Stomach (tissue), 4 donors: ENCODE measurements around the gene ZNF846.

Source experiments
- POLR2A ChIP-seq, 4 donors: fragments of 450-650 bp; IDR thresholded peaks; one replicate each; pipeline ENCODE4 v1.6.1; 2016; ENCODE audit warnings: antibody characterized with exemption in 4 of 4, control low read depth in 2 of 4, mild to moderate bottlenecking in 1 of 4, moderate library complexity in 1 of 4
- POLR2AphosphoS5 ChIP-seq, 3 donors: sonication (generic); formaldehyde crosslinking; IDR thresholded peaks; one replicate each; pipeline ENCODE4 v1.6.1; 2016; ENCODE audit warnings: antibody characterized with exemption in 3 of 3
- TF ChIP-seq, protein P1 (sequence below), 7 experiments: fragments of 450-650 bp in 4 of 7; fragments of 200-600 bp in 3 of 7; sonication (generic) in 3 of 7; IDR thresholded peaks; one replicate each; pipeline ENCODE4 v1.5.1; 2016 to 2019; ENCODE audit warnings: antibody characterized with exemption in 7 of 7, control low read depth in 2 of 7, mild to moderate bottlenecking in 1 of 7

DNA sequence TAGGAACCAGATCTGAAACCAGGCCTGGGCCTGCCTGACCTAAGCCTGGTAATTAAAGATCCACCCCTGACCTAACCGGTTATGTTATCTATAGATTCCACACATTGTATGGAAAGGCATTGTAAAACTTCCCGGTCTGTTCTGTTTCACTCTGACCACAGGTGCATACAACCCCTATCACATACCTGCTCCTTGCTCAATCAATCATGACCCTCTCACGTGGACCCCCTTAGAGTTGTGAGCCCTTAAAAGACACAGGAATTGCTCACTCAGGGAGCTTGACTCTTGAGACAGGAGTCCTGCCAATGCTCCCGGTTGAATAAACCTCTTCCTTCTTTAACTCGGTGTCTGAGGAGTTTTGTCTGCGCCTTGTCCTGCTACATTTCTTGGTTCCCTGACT is 66.4 kb downstream of the ZNF846 start:
- TF ChIP-seq POLR2AphosphoS5 (IDR thresholded peaks at IDR 0.05) (no peak), POLR2A (IDR thresholded peaks at IDR 0.05) (no peak)
- TF ChIP-seq, protein P1, sequence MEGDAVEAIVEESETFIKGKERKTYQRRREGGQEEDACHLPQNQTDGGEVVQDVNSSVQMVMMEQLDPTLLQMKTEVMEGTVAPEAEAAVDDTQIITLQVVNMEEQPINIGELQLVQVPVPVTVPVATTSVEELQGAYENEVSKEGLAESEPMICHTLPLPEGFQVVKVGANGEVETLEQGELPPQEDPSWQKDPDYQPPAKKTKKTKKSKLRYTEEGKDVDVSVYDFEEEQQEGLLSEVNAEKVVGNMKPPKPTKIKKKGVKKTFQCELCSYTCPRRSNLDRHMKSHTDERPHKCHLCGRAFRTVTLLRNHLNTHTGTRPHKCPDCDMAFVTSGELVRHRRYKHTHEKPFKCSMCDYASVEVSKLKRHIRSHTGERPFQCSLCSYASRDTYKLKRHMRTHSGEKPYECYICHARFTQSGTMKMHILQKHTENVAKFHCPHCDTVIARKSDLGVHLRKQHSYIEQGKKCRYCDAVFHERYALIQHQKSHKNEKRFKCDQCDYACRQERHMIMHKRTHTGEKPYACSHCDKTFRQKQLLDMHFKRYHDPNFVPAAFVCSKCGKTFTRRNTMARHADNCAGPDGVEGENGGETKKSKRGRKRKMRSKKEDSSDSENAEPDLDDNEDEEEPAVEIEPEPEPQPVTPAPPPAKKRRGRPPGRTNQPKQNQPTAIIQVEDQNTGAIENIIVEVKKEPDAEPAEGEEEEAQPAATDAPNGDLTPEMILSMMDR (IDR thresholded peaks at IDR 0.05) = no peak
